Measurements from ENCODE around the gene ENTPD8.

ENTPD8 gene

DNA sequence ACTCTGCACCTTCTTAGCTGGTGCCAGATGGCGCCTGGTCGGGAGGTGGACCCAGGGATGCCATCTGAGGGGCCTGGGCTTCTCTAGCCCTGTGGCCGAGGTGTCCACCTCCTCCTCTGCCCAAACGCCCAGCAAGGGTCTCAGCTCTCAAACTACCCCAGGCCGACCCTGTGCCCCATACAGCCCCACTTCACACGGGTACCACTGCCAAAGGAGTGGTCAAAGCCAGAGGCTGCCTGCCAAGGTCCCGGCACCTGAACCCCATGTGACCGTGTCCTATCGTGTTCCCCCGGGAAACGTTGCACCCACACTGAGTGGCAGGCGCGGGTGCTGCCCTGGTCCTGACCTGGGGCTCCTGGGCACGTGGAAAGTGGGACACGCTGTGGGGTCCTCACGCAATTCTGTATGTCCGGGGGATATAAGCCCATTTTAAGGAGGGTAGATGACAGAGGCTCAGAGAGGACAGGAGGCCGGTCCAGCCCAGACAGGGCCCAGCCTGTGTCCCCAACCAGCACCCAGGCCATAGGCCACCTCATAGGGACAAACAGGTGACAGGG, 1.9 kb downstream of the ENTPD8 start:
- no peak for DNase-seq (ENCODE audit: low read depth)
- no peak overlapping the region for H3K4me3 ChIP-seq (ENCODE audit: low read depth, low read length)
- TF ChIP-seq, protein P1, sequence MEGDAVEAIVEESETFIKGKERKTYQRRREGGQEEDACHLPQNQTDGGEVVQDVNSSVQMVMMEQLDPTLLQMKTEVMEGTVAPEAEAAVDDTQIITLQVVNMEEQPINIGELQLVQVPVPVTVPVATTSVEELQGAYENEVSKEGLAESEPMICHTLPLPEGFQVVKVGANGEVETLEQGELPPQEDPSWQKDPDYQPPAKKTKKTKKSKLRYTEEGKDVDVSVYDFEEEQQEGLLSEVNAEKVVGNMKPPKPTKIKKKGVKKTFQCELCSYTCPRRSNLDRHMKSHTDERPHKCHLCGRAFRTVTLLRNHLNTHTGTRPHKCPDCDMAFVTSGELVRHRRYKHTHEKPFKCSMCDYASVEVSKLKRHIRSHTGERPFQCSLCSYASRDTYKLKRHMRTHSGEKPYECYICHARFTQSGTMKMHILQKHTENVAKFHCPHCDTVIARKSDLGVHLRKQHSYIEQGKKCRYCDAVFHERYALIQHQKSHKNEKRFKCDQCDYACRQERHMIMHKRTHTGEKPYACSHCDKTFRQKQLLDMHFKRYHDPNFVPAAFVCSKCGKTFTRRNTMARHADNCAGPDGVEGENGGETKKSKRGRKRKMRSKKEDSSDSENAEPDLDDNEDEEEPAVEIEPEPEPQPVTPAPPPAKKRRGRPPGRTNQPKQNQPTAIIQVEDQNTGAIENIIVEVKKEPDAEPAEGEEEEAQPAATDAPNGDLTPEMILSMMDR (conservative IDR thresholded peaks at IDR 0.05; ENCODE audit: low read depth, low read length) = no peak

DNA sequence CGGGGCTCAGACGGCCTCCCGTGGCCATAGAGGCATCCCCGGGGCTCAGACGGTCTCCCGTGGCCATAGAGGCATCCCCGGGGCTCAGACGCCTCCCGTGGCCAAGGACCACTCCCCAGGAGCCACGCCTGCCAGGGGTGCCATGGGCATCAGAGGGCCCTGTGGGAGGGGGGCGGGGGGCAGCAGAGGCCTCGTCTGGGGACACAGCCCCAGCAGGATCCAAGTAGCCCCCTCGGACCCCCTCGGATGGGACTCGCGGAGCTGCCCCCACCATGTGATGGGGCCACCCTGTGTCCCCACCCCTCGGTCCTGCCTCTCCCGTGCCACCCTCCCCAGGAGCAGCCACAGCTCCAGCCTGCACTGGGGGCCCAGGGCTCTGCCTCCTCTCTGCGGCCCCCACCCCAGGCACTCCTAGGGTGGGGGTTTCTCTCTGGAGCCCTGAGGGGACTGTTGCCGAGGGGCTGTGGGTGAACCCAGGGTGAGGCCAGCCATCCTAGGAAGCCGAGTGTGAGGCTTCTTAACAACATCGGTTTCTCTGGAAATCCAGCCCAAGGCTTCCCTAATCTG, 2.5 kb downstream of the ENTPD8 start:
- DNase-seq (ENCODE audit: low read depth) = no peak
- no peak overlapping the region for H3K4me3 ChIP-seq (ENCODE audit: low read depth, low read length)
- TF ChIP-seq, protein P1 (conservative IDR thresholded peaks at IDR 0.05; ENCODE audit: low read depth, low read length) = no peak

DNA sequence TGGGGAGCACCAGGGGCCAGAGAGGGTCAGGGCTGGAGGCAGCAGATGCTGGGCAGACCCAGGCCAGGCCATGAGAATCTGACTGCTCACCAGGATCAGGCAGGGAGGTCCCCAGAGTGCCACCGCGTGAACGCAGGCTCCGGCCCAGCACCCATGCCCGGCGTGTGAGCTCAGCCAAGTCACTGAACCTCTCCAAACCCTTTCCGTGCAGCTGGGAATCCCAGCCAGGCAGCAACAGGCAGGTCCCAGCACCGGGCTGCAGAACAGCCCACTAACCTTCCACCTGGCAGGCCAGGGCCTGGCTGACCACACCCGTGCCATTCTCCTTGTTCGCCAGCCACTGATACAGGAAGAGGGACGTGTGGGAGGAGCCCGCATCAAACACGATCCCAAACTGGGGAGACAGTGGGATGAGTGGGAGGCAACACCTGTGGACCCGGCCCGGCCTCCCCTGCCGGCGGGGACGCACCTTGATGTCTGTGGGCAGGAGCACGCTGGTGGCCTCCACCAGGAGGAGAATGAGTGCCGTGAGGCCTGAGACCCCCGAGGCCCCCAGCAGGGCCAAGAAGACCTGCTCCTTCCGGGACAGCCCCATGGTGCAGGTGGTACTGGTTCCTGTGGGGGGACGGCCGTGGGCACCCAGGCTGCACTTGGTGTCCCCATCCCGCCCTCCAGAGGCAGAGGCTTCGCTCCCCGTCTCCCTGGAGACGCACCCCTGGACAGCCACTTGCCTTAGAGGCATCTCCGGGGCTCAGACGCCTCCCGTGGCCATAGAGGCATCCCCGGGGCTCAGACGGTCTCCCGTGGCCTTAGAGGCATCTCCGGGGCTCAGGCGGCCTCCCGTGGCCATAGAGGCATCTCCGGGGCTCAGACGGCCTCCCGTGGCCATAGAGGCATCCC, 3.2 kb downstream of the ENTPD8 start:
- TF ChIP-seq, protein P1 (conservative IDR thresholded peaks at IDR 0.05; ENCODE audit: low read depth, low read length) = no peak
- no peak for DNase-seq (ENCODE audit: low read depth)

DNA sequence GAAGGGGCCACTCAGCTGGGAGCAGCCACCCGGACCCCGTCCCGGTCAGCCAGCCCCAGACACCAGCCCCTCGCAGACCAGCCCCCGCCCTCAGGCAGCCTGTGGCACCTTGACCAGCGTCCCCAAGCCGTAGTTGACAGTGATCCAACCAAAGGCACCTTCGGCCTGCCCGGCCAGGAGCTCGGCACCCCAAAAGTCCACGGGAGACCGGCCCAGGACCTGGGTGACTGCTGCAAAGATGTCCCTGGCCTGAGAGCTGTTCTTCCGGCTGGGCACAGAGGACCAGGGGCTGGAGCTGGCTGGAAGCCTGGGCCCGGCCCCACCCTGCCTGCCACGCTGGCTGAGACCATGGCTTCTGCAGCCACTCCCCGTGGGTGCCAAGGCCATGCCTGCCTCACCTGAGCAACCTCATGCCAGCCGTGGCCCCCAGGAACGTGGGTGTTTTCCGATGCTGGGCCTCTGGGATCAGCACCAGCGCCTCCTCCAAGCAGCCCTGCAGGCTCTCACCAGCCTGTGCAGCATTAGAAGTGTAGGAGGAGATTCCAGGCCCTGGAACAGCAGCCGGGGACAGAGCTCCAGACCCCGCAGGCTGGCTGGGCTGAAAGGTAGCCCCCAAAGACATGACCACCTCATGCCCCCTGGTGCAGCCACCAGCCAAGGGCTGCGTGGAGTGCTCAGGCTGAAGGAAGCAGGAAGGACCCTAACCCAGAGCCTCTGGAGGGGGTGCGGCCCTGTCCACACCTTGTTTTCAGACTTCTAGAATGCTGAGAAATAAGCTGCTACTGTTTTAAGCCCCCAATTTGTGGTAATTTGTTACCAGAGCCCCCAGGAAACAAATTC, 4.2 kb downstream of the ENTPD8 start:
- TF ChIP-seq, protein P1 (conservative IDR thresholded peaks at IDR 0.05; ENCODE audit: low read depth, low read length) = no peak
- no peak overlapping the region for H3K4me3 ChIP-seq (ENCODE audit: low read depth, low read length)
- no peak for DNase-seq (ENCODE audit: low read depth)

More for the DNA sequence above, 3.2 kb downstream of the ENTPD8 start:
- no peak overlapping the region for H3K4me3 ChIP-seq (ENCODE audit: low read depth, low read length)

DNA sequence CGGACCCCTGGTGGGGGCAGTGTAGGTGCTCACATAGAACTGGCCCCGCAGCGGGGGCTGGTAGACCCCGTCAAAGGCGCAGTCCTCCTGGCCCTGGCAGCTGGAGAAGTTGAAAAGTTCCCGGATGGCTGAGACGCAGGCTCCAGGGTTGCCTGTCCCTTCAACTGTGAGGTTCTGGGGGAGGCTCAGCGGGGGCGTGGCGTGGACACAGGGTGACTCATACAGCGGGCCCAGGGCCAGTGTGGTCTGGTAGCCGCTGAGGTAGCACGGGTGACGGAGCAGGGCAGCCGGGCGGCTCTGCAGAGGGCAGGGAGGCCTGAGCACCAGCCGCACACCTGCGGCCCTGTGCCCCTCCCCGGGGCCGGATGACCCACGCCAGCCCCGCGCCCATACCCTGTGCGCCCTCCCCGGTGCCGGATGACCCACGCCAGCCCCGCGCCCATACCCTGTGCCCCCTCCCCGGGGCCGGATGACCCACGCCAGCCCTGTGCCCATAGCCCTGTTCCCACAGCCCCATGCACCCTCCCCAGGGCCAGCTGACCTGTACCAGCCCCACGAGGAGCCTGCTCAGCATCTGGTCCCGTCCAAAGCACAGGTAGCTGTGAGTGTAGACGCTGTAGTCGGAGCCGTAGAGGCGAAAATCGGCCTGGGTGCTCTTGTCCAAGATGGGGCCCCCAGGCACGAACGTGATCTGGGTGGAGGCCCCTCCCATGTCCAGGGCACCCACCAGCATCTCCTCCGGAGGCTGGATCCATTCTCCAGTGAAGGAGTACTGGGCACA, 5.0 kb downstream of the ENTPD8 start:
- peak; percentile 81 for DNase-seq (ENCODE audit: low read depth)
- no peak overlapping the region for H3K4me3 ChIP-seq (ENCODE audit: low read depth, low read length)
- TF ChIP-seq, protein P1 (conservative IDR thresholded peaks at IDR 0.05; ENCODE audit: low read depth, low read length) = no peak

DNA sequence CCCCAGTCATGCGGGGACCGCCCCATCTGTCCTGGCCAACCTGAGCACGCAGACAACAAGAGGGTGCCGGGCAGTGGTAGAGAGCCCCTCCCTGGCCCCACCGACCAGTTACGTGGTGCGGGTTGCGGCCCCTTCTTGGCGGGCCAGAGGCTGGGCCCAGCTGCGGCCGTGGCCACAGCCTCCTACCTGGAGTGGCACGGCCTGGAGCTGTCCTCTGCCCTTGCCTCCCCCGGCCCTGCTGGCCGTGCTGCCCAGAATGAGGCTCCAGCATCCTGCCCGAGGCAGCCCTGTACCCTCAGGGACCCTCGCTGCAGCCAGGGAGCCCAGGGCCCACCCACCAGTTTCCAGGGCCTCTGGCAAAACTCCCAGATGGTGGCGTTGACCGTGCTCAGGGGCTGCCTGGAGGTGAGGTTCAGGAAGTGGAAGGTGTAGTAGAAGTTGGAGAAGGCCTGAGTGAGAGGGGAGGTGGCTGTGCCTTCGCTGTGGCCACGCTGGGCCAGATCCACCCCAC, 5.7 kb downstream of the ENTPD8 start:
- no peak for DNase-seq (ENCODE audit: low read depth)
- TF ChIP-seq, protein P1 (conservative IDR thresholded peaks at IDR 0.05; ENCODE audit: low read depth, low read length) = no peak
- H3K4me3 ChIP-seq (ENCODE audit: low read depth, low read length) = no peak overlapping the region
